Measurements from ENCODE around the gene ISG15. TPM values are rescaled to one million over a fixed set of nuclear protein-coding genes. Genes with fewer than 3 reads are reported as not detected.

ISG15 gene
- polyA plus RNA-seq, 1 of the 3 experiments (the other 2 are of a cell fraction), result 28.6 TPM

DNA sequence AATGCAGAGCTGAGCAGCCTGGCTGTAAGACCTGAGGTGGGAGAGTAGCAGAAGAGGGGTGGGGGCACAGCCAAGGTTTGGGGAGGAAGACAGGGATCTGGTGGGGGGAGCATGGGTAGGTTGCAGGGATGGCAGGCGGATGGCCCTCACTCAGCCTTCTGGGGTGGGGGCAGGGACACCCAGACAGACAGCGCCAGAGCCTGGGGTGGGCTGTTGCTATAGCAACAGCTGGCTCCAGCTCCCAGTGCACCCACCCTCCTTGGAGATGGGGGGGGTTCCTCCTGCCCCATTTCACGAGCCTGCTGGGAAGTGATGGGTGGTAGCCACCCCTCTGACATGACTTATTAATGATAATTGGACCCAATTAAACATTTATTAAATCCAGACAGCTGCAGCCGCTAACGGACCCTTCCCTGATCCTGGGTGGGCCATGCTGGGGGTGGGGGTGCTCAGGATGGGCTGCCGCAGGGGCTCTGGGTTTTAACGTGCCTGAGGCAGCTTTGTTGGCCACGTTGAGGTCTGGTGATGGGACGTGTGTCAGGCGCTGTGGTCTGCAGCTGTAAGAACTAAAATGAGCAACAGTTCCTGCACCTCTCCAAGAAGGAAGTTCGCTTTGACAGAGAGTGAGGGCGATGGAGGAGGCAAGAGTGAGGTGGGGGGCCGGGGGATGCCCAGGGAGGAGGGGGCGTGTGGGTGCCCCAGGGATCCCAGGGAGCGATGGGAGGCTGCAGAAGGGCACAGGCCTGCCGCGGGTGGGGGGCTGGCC, 26.0 kb downstream of the ISG15 start:
- H4K20me1 ChIP-seq (ENCODE audit: insufficient read depth), result peaks cover 26% of the 10 kb centered on the region
- POLR2A ChIA-PET, result interaction anchor here (0.8 kb wide), 1 partner anchor 34 kb away, joined by 4 read pairs; no protein-coding TSS in a partner anchor

More for the DNA sequence above, 26.0 kb downstream of the ISG15 start:
- H3K4me3 ChIP-seq (ENCODE audit: low read depth in 2 of 2, low read length in 1 of 2), result no peak overlapping the region
- TF ChIP-seq RFX5 (IDR thresholded peaks at IDR 0.05; ENCODE audit: low read length) (no peak), EZH2phosphoT487 (IDR thresholded peaks at IDR 0.05; ENCODE audit: borderline replicate concordance, low read depth) (no peak), FOXM1 (IDR thresholded peaks at IDR 0.05; ENCODE audit: low read depth) (no peak), RAD21 (IDR thresholded peaks at IDR 0.05; ENCODE audit: low read length) (no peak), NFIC (IDR thresholded peaks at IDR 0.05; ENCODE audit: borderline replicate concordance) (no peak), MXI1 (IDR thresholded peaks at IDR 0.05; ENCODE audit: low read depth, low read length) (no peak)
- TF ChIP-seq, protein P1, sequence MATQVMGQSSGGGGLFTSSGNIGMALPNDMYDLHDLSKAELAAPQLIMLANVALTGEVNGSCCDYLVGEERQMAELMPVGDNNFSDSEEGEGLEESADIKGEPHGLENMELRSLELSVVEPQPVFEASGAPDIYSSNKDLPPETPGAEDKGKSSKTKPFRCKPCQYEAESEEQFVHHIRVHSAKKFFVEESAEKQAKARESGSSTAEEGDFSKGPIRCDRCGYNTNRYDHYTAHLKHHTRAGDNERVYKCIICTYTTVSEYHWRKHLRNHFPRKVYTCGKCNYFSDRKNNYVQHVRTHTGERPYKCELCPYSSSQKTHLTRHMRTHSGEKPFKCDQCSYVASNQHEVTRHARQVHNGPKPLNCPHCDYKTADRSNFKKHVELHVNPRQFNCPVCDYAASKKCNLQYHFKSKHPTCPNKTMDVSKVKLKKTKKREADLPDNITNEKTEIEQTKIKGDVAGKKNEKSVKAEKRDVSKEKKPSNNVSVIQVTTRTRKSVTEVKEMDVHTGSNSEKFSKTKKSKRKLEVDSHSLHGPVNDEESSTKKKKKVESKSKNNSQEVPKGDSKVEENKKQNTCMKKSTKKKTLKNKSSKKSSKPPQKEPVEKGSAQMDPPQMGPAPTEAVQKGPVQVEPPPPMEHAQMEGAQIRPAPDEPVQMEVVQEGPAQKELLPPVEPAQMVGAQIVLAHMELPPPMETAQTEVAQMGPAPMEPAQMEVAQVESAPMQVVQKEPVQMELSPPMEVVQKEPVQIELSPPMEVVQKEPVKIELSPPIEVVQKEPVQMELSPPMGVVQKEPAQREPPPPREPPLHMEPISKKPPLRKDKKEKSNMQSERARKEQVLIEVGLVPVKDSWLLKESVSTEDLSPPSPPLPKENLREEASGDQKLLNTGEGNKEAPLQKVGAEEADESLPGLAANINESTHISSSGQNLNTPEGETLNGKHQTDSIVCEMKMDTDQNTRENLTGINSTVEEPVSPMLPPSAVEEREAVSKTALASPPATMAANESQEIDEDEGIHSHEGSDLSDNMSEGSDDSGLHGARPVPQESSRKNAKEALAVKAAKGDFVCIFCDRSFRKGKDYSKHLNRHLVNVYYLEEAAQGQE (IDR thresholded peaks at IDR 0.05; ENCODE audit: low read depth, low read length), result no peak
- TF ChIP-seq, protein P2, sequence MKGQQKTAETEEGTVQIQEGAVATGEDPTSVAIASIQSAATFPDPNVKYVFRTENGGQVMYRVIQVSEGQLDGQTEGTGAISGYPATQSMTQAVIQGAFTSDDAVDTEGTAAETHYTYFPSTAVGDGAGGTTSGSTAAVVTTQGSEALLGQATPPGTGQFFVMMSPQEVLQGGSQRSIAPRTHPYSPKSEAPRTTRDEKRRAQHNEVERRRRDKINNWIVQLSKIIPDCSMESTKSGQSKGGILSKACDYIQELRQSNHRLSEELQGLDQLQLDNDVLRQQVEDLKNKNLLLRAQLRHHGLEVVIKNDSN (IDR thresholded peaks at IDR 0.05; ENCODE audit: borderline replicate concordance, low read depth), result no peak
- TF ChIP-seq, protein P3, sequence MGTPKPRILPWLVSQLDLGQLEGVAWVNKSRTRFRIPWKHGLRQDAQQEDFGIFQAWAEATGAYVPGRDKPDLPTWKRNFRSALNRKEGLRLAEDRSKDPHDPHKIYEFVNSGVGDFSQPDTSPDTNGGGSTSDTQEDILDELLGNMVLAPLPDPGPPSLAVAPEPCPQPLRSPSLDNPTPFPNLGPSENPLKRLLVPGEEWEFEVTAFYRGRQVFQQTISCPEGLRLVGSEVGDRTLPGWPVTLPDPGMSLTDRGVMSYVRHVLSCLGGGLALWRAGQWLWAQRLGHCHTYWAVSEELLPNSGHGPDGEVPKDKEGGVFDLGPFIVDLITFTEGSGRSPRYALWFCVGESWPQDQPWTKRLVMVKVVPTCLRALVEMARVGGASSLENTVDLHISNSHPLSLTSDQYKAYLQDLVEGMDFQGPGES (IDR thresholded peaks at IDR 0.05; ENCODE audit: low read depth, low read length), result no peak
- no peaks in the 10 kb centered on the region for H3K79me2 ChIP-seq (ENCODE audit: insufficient read depth)
- H3K9me2 ChIP-seq, result no peaks in the 10 kb centered on the region
- CTCF ChIA-PET, result interaction anchor here (0.8 to 4.5 kb wide), 9 partner anchors 7 to 211 kb away, joined by 3 to 43 read pairs (median 8); no protein-coding TSS in a partner anchor
- H3K36me3 ChIP-seq (replicated peaks in 1 of 2; ENCODE audit: control insufficient read depth in 1 of 2, insufficient read depth in 2 of 2, low read length in 1 of 2), result peaks cover 0 to 5% of the 10 kb centered on the region in 2 experiments
- DNase-seq, result no peak
- no peaks in the 10 kb centered on the region for H3K27me3 ChIP-seq (ENCODE audit: insufficient read depth)
- peaks cover 0 to 18% of the 10 kb centered on the region in 2 experiments; a peak in 1 of 4 replicates for H3K4me1 ChIP-seq (ENCODE audit: control insufficient read depth in 1 of 2, insufficient read depth in 2 of 2, low read depth in 1 of 2, low read length in 1 of 2)
- WGBS (ENCODE audit: low lambda C conversion rate), result 46% methylated on average over 17 of the region's 17 CpGs
- H3K9me3 ChIP-seq, result no peaks in the 10 kb centered on the region
- H3F3A ChIP-seq (replicated peaks; ENCODE audit: insufficient read depth), result no peaks in the 10 kb centered on the region
- H3K4me2 ChIP-seq, result no peak overlapping the region
- H2AFZ ChIP-seq (ENCODE audit: low read depth), result no peak overlapping the region
- no peak overlapping the region for H3K9ac ChIP-seq
- H3K27ac ChIP-seq (ENCODE audit: low read depth in 2 of 2, low read length in 1 of 2), result no peak overlapping the region
